OCI-LY3 (cell line): ENCODE data around the gene CCDC136.

ENCODE experiments used
- EZH2phosphoT487 ChIP-seq: fragments of 200-600 bp; shearing (Covaris generic); IDR thresholded peaks from 2 replicates; pipeline ENCODE4 v1.6.1; 2018; ENCODE audit warnings: antibody characterized with exemption, mixed run types, low read depth
- TF ChIP-seq, protein P1 (sequence below): fragments of 200-600, 300-600 bp; sonication (generic); IDR thresholded peaks from 2 replicates; pipeline ENCODE4 v1.5.1; 2014; ENCODE audit warnings: antibody characterized with exemption, low read length, low read depth

DNA sequence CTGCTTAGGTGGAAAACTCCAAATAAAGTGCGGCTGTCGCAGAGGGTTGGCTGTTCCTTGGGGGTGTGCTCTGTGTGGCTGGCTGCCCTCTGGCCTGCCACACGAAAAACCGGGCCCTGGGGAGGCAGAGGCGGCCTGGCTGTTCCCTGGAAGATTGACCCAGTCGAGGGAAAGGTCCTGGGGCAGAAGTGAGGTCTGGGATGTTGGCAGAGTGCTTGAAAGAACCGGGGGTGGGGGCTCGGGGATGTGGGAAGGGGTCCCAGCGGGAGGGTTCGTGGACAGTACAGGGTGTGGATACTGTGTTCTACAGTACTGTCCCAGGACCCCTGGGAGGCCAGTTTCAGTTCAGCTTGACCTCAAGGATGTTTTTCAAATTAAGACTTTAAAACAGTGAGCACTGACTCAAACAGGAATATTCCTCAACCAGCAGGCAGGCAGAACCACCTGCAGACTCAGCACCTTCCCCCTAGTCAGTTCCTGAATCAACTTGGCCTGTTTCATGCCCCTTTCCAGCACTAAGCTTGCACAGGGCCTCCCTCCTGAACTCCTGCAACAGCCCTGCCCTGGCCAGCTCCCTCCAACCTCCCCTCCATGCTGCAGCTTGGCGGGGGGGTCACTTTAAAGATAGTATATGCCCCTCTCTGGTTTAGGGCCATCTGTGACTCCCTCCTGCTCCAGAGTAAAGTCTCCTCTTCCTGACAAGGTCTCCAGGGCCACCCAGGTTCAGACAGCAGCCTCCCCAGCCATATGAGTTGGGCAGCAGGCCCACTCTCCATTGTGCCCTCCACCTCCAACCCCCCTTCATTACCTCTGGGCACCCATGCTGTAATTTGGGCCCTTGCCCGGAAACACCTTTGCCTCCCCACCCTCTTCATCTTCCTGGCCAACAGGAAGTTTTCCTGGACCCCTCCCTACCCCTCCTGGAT lies 67.7 kb downstream of the CCDC136 start:
- TF ChIP-seq, protein P1, sequence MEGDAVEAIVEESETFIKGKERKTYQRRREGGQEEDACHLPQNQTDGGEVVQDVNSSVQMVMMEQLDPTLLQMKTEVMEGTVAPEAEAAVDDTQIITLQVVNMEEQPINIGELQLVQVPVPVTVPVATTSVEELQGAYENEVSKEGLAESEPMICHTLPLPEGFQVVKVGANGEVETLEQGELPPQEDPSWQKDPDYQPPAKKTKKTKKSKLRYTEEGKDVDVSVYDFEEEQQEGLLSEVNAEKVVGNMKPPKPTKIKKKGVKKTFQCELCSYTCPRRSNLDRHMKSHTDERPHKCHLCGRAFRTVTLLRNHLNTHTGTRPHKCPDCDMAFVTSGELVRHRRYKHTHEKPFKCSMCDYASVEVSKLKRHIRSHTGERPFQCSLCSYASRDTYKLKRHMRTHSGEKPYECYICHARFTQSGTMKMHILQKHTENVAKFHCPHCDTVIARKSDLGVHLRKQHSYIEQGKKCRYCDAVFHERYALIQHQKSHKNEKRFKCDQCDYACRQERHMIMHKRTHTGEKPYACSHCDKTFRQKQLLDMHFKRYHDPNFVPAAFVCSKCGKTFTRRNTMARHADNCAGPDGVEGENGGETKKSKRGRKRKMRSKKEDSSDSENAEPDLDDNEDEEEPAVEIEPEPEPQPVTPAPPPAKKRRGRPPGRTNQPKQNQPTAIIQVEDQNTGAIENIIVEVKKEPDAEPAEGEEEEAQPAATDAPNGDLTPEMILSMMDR = no peak
- TF ChIP-seq EZH2phosphoT487 = no peak
